K562 (cell line): Measurements from ENCODE around the gene AMER3.

Source experiments
- PBX2 ChIP-seq, 2 experiments: IDR thresholded peaks in 1 of 2; conservative IDR thresholded peaks in 1 of 2; 2 replicates each; pipeline ENCODE4 v1.6.1; 2016; ENCODE audit warnings: low read depth in 2 of 2, mild to moderate bottlenecking in 1 of 2, missing compliant biosample characterization in 1 of 2, missing genetic modification characterization in 1 of 2, moderate library complexity in 1 of 2
- ZNF146 ChIP-seq: IDR thresholded peaks from one replicate; pipeline ENCODE4 v1.6.1; 2018; ENCODE audit warnings: missing compliant biosample characterization; ENCODE audit not compliant: unreplicated experiment

GRCh38 chr2:130759906-130760753 lies 4.8 kb downstream of the AMER3 start:
- TF ChIP-seq PBX2 (CRISPR knock-in tag; IDR thresholded peaks at IDR 0.05; ENCODE audit: low read depth) (no peak), PBX2 (tag; conservative IDR thresholded peaks at IDR 0.05; ENCODE audit: low read depth) (no peak), ZNF146 (CRISPR knock-in tag) (no peak)
